ENCODE results near the gene GALNT10.

The GALNT10 gene

DNA sequence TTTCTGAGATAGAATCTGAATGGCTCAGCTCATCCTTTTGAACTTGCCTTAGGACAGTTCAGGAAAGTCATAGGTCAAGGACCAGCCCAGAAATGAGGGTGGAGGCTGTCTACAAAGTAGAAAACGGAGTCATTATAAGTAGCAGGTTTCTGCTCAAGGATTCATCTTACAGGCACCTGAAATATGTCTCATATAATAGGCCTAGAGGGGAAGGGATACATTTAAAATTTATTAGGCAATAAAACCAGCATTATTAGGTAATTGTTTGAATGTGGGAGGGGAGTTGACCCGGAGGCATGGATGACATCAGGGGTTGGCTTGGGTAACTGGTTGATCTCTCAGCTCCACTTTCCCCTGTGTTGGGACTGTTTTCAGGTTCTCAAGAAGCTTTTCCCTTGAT lies 11.9 kb upstream of the GALNT10 start:
- DNase-seq (ENCODE audit: low spot score): no peak

GRCh38 chr5:154179846-154180710 lies 10.5 kb upstream of the GALNT10 start:
- peak; percentile 38 for DNase-seq (ENCODE audit: low spot score)

DNA sequence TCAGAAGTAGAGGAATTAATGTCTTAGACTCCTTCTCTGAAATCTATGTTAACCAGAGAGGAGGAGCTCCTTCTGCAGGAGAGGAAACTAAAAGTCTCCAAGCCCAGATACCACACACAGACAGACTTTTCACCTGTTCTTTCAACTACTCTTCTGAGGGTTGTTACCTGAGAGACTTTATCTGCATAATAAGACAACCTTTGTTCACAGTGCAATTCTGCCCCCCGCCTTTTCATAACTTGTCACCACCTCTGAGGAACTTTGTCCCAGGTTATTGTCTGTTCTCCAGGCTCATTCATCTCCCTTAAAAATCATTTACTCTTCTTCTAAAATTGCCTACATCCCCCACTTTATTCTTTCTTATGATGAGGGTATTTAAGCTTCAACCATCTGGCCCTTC lies 9.4 kb upstream of the GALNT10 start:
- DNase-seq (ENCODE audit: low spot score): no peak

- no peak for DNase-seq (ENCODE audit: low spot score)
Measured at GRCh38 chr5:154189256-154189818, 1.2 kb upstream of the GALNT10 start.

GRCh38 chr5:154189819-154190594 lies 526 bp upstream of the GALNT10 start:
- DNase-seq (ENCODE audit: low spot score): peak; percentile 83

GRCh38 chr5:154191467-154192261 lies 1.1 kb downstream of the GALNT10 start:
- peak; percentile 24 for DNase-seq (ENCODE audit: low spot score)

GRCh38 chr5:154193283-154193682 lies 2.8 kb downstream of the GALNT10 start:
- DNase-seq (ENCODE audit: low spot score): peak; percentile 91

GRCh38 chr5:154193701-154194121 lies 3.2 kb downstream of the GALNT10 start:
- no peak for DNase-seq (ENCODE audit: low spot score)

DNA sequence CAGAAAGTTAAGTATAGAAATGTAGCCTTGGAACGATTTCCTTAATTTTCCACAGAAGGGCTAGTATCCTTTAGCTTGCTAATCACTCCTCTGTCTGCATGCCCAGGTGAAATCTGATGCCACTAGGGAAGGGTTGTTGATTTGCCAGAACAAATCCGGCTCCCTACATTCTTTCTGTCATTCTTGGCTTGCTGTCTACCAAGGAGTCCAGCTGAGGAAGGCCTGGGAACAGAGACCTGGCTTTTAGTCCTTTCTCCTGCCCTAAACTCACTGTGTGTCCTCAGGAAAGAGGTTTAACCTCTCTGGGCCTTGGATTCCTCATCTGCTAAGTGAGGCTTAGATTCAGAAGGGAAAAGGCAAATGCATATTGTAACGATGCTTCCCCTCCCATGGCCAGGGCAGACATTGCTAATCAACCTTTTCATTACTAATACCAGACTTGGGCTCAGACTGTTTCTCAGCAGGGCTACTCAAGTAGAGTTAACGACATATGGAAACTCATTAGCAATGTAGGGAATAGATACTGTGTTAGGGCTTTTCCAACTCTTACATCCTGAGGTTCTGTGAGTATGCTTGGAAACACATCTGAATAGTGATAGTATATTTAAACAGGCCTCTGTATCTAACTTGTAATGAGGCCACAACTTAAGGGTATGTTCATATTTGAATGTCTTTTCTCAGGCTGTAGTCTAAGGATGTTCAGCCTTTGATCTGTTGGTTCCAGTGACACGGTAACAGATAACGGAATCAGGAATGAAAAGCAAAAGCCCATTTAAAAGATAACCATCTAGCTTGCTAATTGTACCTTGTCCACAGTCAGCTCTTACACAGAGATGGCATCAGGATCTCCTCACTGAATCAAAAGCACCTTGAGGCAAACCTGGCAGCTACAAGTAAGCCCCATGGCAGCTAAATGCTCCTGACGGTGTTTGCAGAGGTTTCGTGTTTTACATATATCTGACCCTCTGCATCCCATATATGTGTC lies 4.1 kb downstream of the GALNT10 start:
- DNase-seq (ENCODE audit: low spot score): no peak

GRCh38 chr5:154196281-154196680 lies 5.7 kb downstream of the GALNT10 start:
- no peak for DNase-seq (ENCODE audit: low spot score)

DNA sequence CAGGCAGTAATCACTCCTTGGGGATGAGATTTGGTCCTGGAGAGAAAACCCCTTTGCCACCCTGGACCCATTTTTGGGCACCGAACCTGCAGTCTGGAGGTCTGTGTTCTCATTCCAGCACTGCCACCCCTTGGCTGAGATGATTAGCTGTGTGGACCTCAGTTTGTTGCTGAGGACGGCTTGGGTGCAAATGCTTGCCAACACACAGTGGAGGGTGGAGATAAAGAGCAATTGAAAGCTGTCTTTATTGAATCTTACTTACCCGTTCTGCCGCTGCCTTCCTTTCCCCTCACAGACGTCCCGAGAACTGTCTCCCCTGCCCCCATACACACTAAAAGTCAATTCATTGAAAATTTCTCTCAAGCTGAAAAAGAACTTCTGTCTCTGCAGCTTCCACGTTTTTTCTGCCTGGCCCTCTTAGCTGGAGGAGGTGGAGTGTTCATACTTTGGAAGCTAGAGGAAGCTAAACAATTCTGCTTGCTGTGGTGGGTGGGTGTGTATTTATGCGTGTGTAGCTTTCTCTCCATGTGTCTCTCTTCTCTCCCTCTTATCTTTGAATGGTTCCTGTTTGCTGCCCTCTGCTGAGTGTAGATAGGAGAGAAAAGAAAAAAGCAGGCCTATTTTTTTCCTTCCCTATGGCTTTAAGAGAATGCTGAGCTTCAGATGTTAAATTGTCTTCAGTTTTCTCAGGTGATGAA lies 6.6 kb downstream of the GALNT10 start:
- DNase-seq (ENCODE audit: low spot score): peak; percentile 36

DNA sequence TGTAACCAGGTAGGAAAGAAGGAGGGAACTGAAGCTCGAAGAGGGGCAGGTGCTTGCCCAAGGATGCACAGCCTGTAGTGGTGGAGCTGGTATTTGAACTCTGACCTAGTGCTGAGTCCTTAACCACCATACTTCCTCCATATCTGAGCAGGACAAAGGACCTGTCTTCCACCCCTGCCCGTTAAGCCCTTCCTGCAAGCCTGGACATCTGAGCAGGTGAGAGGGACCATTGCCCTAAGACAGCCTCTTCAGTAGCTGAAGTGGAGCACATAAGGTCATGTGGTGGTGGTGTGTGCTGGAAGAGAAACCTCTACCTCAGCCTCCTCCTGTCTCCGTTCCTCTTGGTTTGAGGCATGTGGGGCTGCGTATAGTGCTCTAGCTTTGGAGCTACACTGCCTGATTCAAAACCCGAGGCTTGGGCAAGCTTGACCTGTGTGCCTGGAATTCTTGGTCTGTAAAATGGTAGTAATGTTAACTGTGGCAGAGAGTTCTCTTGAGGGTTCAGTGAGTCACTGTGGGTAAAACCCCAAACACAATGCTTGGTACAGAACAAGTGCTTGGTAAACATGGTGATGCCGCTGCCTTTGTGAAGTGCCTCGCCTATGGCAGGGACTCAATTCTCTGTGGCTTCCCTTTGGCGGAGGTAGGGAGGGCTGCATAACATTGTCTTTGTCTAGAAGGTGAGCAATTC lies 7.4 kb downstream of the GALNT10 start:
- DNase-seq (ENCODE audit: low spot score): no peak

DNA sequence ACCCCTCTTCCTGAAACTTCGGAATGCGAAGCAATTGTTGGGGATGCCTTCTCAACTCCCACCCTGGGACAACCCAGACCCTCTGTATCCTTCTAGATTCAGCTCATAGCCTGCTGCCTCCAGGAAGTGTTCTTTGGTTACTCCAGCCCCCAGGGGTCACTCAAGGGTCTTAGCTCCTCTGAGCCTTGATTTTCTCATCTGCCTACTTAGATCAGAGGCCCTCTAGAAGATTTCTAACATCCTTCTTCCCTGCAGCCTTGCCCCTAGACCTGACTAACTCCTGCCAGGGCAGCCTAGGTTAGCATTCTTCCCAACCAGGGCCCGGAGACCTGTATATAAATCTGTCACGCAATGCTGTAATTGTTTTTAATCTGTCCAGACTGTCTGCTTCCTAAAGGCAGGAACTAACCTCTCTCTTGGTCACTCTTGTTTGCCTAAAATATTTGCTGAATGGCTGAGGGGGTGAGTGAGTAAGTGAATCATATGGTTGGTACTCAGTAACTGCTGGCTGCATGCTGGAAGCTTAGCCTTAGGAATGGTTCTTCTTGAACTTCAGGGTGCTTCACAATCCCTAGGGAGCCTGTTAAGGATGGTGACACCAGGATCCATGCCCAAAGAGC lies 8.2 kb downstream of the GALNT10 start:
- DNase-seq (ENCODE audit: low spot score): no peak

DNA sequence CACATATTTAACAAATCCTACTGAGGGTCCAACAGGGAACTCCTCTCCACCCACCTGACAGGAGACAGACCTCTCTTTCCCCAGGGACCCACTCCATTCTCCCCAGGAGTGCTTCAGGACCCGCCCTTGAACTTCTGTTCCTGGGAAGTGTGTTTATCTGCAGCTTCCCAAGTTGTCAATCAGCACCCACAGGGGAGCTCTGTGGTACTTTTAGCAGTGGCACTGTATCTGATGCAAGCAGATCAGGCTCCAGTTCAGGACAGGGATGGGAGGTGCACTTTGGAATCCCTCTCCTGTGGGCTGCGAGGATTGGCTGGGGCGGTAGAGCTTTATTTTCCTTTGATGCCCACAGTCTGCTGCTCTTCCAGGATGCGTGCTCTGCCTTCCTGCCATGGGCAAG lies 8.7 kb downstream of the GALNT10 start:
- peak; percentile 34 for DNase-seq (ENCODE audit: low spot score)

GRCh38 chr5:154199671-154200220 lies 9.2 kb downstream of the GALNT10 start:
- no peak for DNase-seq (ENCODE audit: low spot score)

DNA sequence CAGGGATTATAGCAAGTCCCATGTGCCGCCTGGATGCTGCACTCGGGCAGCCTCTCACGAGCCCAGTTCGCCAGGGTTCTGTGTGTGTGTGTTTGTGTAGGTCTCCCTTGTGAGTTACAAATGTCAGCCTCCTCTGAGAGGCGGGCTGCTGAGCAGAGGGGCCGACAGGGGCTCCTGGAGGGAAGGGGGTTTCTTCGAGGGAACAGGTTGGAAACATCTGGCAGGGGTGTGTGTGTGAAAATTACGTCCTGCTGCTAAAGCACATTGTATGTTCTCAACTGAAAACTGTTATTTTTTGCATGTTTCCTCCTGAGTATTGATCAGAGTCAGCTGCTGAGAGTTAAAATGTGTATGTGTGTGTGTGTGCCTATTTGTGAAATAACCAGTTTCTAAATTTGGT lies 9.7 kb downstream of the GALNT10 start:
- DNase-seq (ENCODE audit: low spot score): no peak

DNA sequence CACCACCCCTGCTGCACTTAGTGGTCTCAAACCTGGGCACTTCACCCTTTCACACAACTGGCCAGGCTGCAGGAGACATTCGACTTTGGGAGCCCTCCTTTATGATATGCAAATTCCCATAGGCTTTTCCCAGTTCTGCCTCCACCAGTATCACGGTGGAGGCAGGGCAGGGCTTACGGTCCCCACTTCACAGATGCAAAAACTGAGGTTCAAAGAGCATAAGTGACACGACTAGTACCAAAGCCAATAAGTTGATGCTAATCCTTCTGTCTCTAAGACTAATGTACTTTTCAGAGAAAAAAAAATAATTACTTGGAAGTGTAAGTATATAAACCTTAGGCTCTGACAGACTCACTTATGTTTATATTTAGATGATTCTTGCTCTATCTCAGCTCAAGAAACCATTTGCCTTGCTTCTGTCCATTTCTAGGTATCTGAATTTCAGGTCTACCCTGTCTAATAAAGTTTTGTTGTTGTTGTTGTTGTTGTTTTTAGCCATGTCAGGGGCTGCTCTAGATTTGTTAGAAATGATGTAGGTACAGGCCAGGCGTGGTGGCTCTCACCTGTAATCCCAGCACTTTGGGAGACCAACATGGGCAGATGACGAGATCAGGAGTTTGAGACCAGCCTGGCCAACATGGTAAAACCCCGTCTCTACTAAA lies 10.7 kb downstream of the GALNT10 start:
- DNase-seq (ENCODE audit: low spot score): no peak
